IMR-90 (cell line): Measurements from ENCODE around the gene CHRNB4. TPM values are rescaled to one million over a fixed set of nuclear protein-coding genes. Genes with fewer than 3 reads are reported as not detected.

ENCODE experiments used
- ATAC-seq: fragments of 200-7000 bp; cut with Tn5 transposase; 2 replicates; pipeline ENCODE4 v1.9.1; 2020; ENCODE audit warnings: low read depth, mild to moderate bottlenecking, moderate library complexity
- BruUV-seq: library from RNA; stranded (reverse); fragments of 400-500 nt; replicated peaks from 2 replicates; lab custom pipeline; 2021; lab: Mats Ljungman, UMichigan
- CTCF ChIA-PET: fragments of 300-600 bp; formaldehyde crosslinking; extraction: SDS; loops from one replicate; lab custom pipeline; 2021; ENCODE audit warnings: antibody characterized with exemption; lab: Yijun Ruan, JAX
- POLR2A ChIA-PET: fragments of 300-600 bp; sonication (Branson Sonifier 250); formaldehyde crosslinking; loops from one replicate; lab custom pipeline; 2022; ENCODE audit warnings: antibody characterized with exemption; ENCODE audit not compliant: unreplicated experiment; lab: Charles Lee
- DNase-seq: peaks from one replicate; pipeline ENCODE4 v3.0.0; 2013
- H2AFZ ChIP-seq: replicated peaks from 2 replicates; pipeline ENCODE3; 2013; ENCODE audit warnings: low read length, mild to moderate bottlenecking; ENCODE audit not compliant: poor library complexity
- H2AK5ac ChIP-seq: 2 replicates; pipeline ENCODE4 v1.6.1; 2013; ENCODE audit warnings: low read depth, low read length, inconsistent platforms
- H2AK9ac ChIP-seq: replicated peaks from 2 replicates; pipeline ENCODE3; 2013; ENCODE audit warnings: mild to moderate bottlenecking, low read depth, low read length, moderate library complexity; ENCODE audit not compliant: poor library complexity
- H2BK120ac ChIP-seq: 2 replicates; pipeline ENCODE4 v1.6.1; 2013; ENCODE audit warnings: low read depth, low read length, inconsistent platforms
- H2BK15ac ChIP-seq: 3 replicates; pipeline ENCODE4 v1.6.1; 2013; ENCODE audit warnings: low read depth, low read length, inconsistent platforms
- H2BK20ac ChIP-seq: 2 replicates; pipeline ENCODE4 v1.6.1; 2013; ENCODE audit warnings: low read depth, mild to moderate bottlenecking, inconsistent platforms, low read length, moderate library complexity
- H2BK5ac ChIP-seq: 2 replicates; pipeline ENCODE4 v1.6.1; 2013; ENCODE audit warnings: mild to moderate bottlenecking, low read depth, low read length, inconsistent platforms; ENCODE audit not compliant: poor library complexity, severe bottlenecking
- H3K14ac ChIP-seq: replicated peaks from 2 replicates; pipeline ENCODE4 v1.6.1; 2013; ENCODE audit warnings: low read depth, low read length, inconsistent platforms
- H3K18ac ChIP-seq: 2 replicates; pipeline ENCODE4 v1.6.1; 2013; ENCODE audit warnings: low read depth, low read length, control low read depth
- H3K23ac ChIP-seq: 2 replicates; pipeline ENCODE4 v1.6.1; 2013; ENCODE audit warnings: low read depth, low read length, inconsistent platforms
- H3K27ac ChIP-seq: 2 replicates; pipeline ENCODE4 v1.5.1; 2013; ENCODE audit warnings: mild to moderate bottlenecking, control low read depth, low read length; ENCODE audit not compliant: insufficient read depth
- H3K27me3 ChIP-seq: 2 replicates; pipeline ENCODE4 v1.6.1; 2013; ENCODE audit warnings: low read length; ENCODE audit not compliant: control insufficient read depth, insufficient read depth
- H3K36me3 ChIP-seq: 2 replicates; pipeline ENCODE4 v1.6.1; 2013; ENCODE audit warnings: low read length, mixed read lengths; ENCODE audit not compliant: control insufficient read depth, insufficient read depth
- H3K4ac ChIP-seq: 2 replicates; pipeline ENCODE4 v1.6.1; 2013; ENCODE audit warnings: low read depth, low read length, inconsistent platforms
- H3K4me1 ChIP-seq: 2 replicates; pipeline ENCODE4 v1.6.1; 2013; ENCODE audit warnings: low read length, mixed read lengths; ENCODE audit not compliant: control insufficient read depth, insufficient read depth
- H3K4me2 ChIP-seq: 2 replicates; pipeline ENCODE4 v1.6.1; 2013; ENCODE audit warnings: low read depth, mild to moderate bottlenecking, control low read depth, low read length, moderate library complexity
- H3K4me3 ChIP-seq: 2 replicates; pipeline ENCODE4 v1.5.1; 2013; ENCODE audit warnings: low read depth, mild to moderate bottlenecking, control low read depth, low read length, moderate library complexity; ENCODE audit not compliant: insufficient read depth
- H3K56ac ChIP-seq: 2 replicates; pipeline ENCODE4 v1.6.1; 2013; ENCODE audit warnings: low read length, inconsistent platforms; ENCODE audit not compliant: insufficient read depth; ENCODE audit errors: extremely low read depth
- H3K79me1 ChIP-seq, 2 experiments: 2 replicates each; pipeline ENCODE4 v1.6.1; 2013; ENCODE audit warnings: low read length in 2 of 2, inconsistent platforms in 1 of 2, low read depth in 1 of 2
- H3K9ac ChIP-seq: 2 replicates; pipeline ENCODE4 v1.6.1; 2013; ENCODE audit warnings: low read depth, low read length, control low read depth
- H3K9me1 ChIP-seq: 2 replicates; pipeline ENCODE4 v1.6.1; 2013; ENCODE audit warnings: low read length, inconsistent platforms; ENCODE audit not compliant: insufficient read depth
- H3K9me3 ChIP-seq: 2 replicates; pipeline ENCODE4 v1.6.1; 2013; ENCODE audit warnings: low read length; ENCODE audit not compliant: control insufficient read depth, insufficient read depth
- H4K20me1 ChIP-seq: 2 replicates; pipeline ENCODE4 v1.6.1; 2013; ENCODE audit warnings: low read length, inconsistent platforms; ENCODE audit not compliant: insufficient read depth
- H4K5ac ChIP-seq: 2 replicates; pipeline ENCODE4 v1.6.1; 2013; ENCODE audit warnings: mild to moderate bottlenecking, low read depth, low read length, control low read depth
- H4K8ac ChIP-seq, 2 experiments: 2 replicates each; pipeline ENCODE4 v1.6.1; 2013; ENCODE audit warnings: low read depth in 2 of 2, low read length in 2 of 2, control low read depth in 1 of 2, inconsistent platforms in 1 of 2
- H4K91ac ChIP-seq: 2 replicates; pipeline ENCODE4 v1.6.1; 2013; ENCODE audit warnings: low read depth, low read length, inconsistent platforms; ENCODE audit not compliant: insufficient read depth
- CHD1 ChIP-seq: IDR thresholded peaks from 2 replicates; pipeline ENCODE4 v1.6.1; 2012; ENCODE audit warnings: low read depth, low read length, improper control_type of control experiment
- CTCF ChIP-seq: conservative IDR thresholded peaks from 2 replicates; pipeline ENCODE4 v1.5.1; 2012; ENCODE audit warnings: mild to moderate bottlenecking, low read depth, low read length, improper control_type of control experiment
- ELK1 ChIP-seq: fragments of 150-350 bp; IDR thresholded peaks from 2 replicates; pipeline ENCODE4 v1.6.1; 2016; ENCODE audit warnings: low read depth, mild to moderate bottlenecking, low read length, moderate library complexity, borderline replicate concordance
- FOS ChIP-seq: fragments of 150-350 bp; IDR thresholded peaks from 2 replicates; pipeline ENCODE4 v1.6.1; 2016; ENCODE audit warnings: low read depth, low read length
- MAFK ChIP-seq: IDR thresholded peaks from 2 replicates; pipeline ENCODE4 v1.6.1; 2012; ENCODE audit warnings: low read depth, low read length, improper control_type of control experiment
- MAZ ChIP-seq: IDR thresholded peaks from 2 replicates; pipeline ENCODE4 v1.6.1; 2012; ENCODE audit warnings: low read depth, mild to moderate bottlenecking, low read length, improper control_type of control experiment, moderate library complexity, borderline replicate concordance
- MXI1 ChIP-seq: IDR thresholded peaks from 2 replicates; pipeline ENCODE4 v1.6.1; 2012; ENCODE audit warnings: low read depth, mild to moderate bottlenecking, low read length, moderate library complexity, borderline replicate concordance
- NFE2L2 ChIP-seq: fragments of 150-350 bp; IDR thresholded peaks from 2 replicates; pipeline ENCODE4 v1.6.1; 2016; ENCODE audit warnings: low read depth, mild to moderate bottlenecking, low read length
- POLR2A ChIP-seq: IDR thresholded peaks from 2 replicates; pipeline ENCODE4 v1.6.1; 2012; ENCODE audit warnings: mild to moderate bottlenecking, low read depth, low read length
- RAD21 ChIP-seq: IDR thresholded peaks from 2 replicates; pipeline ENCODE4 v1.6.1; 2012; ENCODE audit warnings: low read length, improper control_type of control experiment
- RFX5 ChIP-seq: IDR thresholded peaks from 2 replicates; pipeline ENCODE4 v1.8.0; 2012; ENCODE audit warnings: low read depth, mild to moderate bottlenecking, low read length, moderate library complexity
- SMC3 ChIP-seq: fragments of 150-350 bp; IDR thresholded peaks from 2 replicates; pipeline ENCODE4 v1.6.1; 2016; ENCODE audit warnings: low read depth, mild to moderate bottlenecking, antibody characterized with exemption, low read length, moderate library complexity
- USF2 ChIP-seq: fragments of 150-350 bp; IDR thresholded peaks from 2 replicates; pipeline ENCODE4 v1.6.1; 2017; ENCODE audit warnings: mild to moderate bottlenecking, antibody characterized with exemption, low read length, low read depth
- WGBS, 2 experiments: methylation state at CpG; one replicate each; pipeline versions ENCODE4 v1.1.5 to v1.1.7; 2013; ENCODE audit warnings: missing lambda C conversion rate in 2 of 2; ENCODE audit not compliant: insufficient read length in 1 of 2; ENCODE audit errors: extremely low coverage in 2 of 2; 5-methylcytosine and 5-hydroxymethylcytosine counted together
- dilution Hi-C: fragments of 300-500 bp; cut with HindIII; formaldehyde crosslinking; loops from one replicate; pipeline ENCODE4 v1.14.3; 2018; ENCODE audit warnings: low sequenced_read_pairs; ENCODE audit not compliant: unreplicated experiment
- in situ Hi-C: fragments of 300-500 bp; cut with MboI; formaldehyde crosslinking; loops from 3 replicates; pipeline ENCODE4 v1.14.3; 2019; ENCODE audit warnings: low sequenced_read_pairs, inconsistent platforms, mixed read lengths
- intact Hi-C: fragments of 100-400 bp; cut with micrococcal nuclease; formaldehyde crosslinking; loops from 2 replicates; pipeline ENCODE4 v1.10.0; 2022
- polyA plus RNA-seq, 3 experiments: library from polyadenylated mRNA; depleted of rRNA; stranded (reverse); fragments of >200 nt; gene quantifications; 2 replicates each; pipeline ENCODE4 v1.2.3, GENCODE V29; 2012; ENCODE audit warnings: low replicate concordance in 1 of 3
- total RNA-seq: library from RNA; depleted of rRNA; stranded (reverse); fragments of >200 nt; gene quantifications from 2 replicates; pipeline ENCODE4 v1.2.3, GENCODE V29; 2012

The CHRNB4 gene
- total and polyA plus RNA-seq, 2 of the 4 experiments (the other 2 are of a cell fraction) = not detected

- H3K27ac ChIP-seq = no peak overlapping the region
- H2BK15ac ChIP-seq = no peak overlapping the region
- intact Hi-C loops (no loop called here), dilution Hi-C loops (no loop called here), in situ Hi-C loops (no loop called here)
- H3K14ac ChIP-seq = no peak overlapping the region
- DNase-seq = no peak
- H2BK5ac ChIP-seq = no peak overlapping the region
- H3K56ac ChIP-seq = no peak overlapping the region
- no peak overlapping the region for H2BK20ac ChIP-seq
- H4K5ac ChIP-seq = no peak overlapping the region
- H2AK9ac ChIP-seq = no peak overlapping the region
- H3K4ac ChIP-seq = no peak overlapping the region
- H3K9ac ChIP-seq = no peak overlapping the region
- H3K9me1 ChIP-seq = no peaks in the 10 kb centered on the region
- no peak overlapping the region for H4K91ac ChIP-seq
- peaks cover 26% of the 10 kb centered on the region for H3K27me3 ChIP-seq
- no peaks in the 10 kb centered on the region for H3K79me1 ChIP-seq
- H4K8ac ChIP-seq = no peak overlapping the region
- H2AK5ac ChIP-seq = no peak overlapping the region
- no peak overlapping the region for H2AFZ ChIP-seq
- WGBS, 2 experiments = 79% methylated on average over 3 of the region's 12 CpGs; no CpG with 5 or more reads in 1 of the 2 experiments
- H3K18ac ChIP-seq = no peak overlapping the region
- H2BK120ac ChIP-seq = no peak overlapping the region
- H3K4me3 ChIP-seq = no peak overlapping the region
- no peaks in the 10 kb centered on the region for H4K20me1 ChIP-seq
- no peak for TF ChIP-seq POLR2A
- no peak for TF ChIP-seq RAD21
- no peak for TF ChIP-seq SMC3
- TF ChIP-seq FOS = no peak
- TF ChIP-seq USF2 = no peak
- TF ChIP-seq MAZ = no peak
- no peak for TF ChIP-seq RFX5
- no peak for TF ChIP-seq MAFK
- TF ChIP-seq CTCF = no peak
- no peak for TF ChIP-seq NFE2L2
- TF ChIP-seq CHD1 = no peak
- TF ChIP-seq ELK1 = no peak
- TF ChIP-seq MXI1 = no peak
- no peak overlapping the region for H3K23ac ChIP-seq
- ChIA-PET POLR2A (no interaction called here), CTCF (no interaction called here)
- no peak for ATAC-seq
- no peaks in the 10 kb centered on the region for H3K9me3 ChIP-seq
- BruUV-seq = no TSS peak
- H3K36me3 ChIP-seq = no peaks in the 10 kb centered on the region
- no peak overlapping the region for H3K4me2 ChIP-seq
- no peaks in the 10 kb centered on the region for H3K4me1 ChIP-seq
Measured at GRCh38 chr15:78676424-78677110, 35.6 kb upstream of the CHRNB4 start.
